T-cell (primary cell): ENCODE data around the gene GATA2. TPM values are rescaled to one million over a fixed set of nuclear protein-coding genes. Genes with fewer than 3 reads are reported as not detected.

ENCODE experiments used
- ATAC-seq, 4 experiments: fragments of 200-7000 bp in 3 of 4; fragments of 150-1000 bp in 1 of 4; cut with Tn5 transposase; replicated peaks in 1 of 4; 1 replicate in 3 of 4; 2 replicates in 1 of 4; pipeline ENCODE4 v1.10.0; 2021; ENCODE audit warnings: moderate library complexity in 3 of 4, mild to moderate bottlenecking in 2 of 4, moderate number of reproducible peaks in 1 of 4
- CTCF ChIA-PET, 2 donors: fragments of 300-600 bp; sonication (Branson Sonifier 250); formaldehyde crosslinking; loops; one replicate each; lab custom pipeline; 2022; ENCODE audit warnings: antibody characterized with exemption in 2 of 2; lab: Charles Lee
- POLR2A ChIA-PET, 2 donors: fragments of 300-600 bp; sonication (Branson Sonifier 250); formaldehyde crosslinking; loops; one replicate each; lab custom pipeline; 2022; ENCODE audit warnings: antibody characterized with exemption in 2 of 2; lab: Charles Lee
- DNase-seq, 35 experiments: peaks; one replicate each; pipeline versions ENCODE4 v3.0.0 to v3.0.0-alpha.2; 2013 to 2023
- H3K27ac ChIP-seq: one replicate; pipeline ENCODE4 v1.5.1; 2013; ENCODE audit warnings: low read length
- H3K27me3 ChIP-seq, 2 experiments: replicated peaks in 1 of 2; 1 replicate in 1 of 2; 2 replicates in 1 of 2; pipeline versions ENCODE4 v1.6.1 to v1.7.0; 2013; ENCODE audit warnings: low read length in 1 of 2, mixed read lengths in 1 of 2; ENCODE audit not compliant: control insufficient read depth in 2 of 2, insufficient read depth in 2 of 2; ENCODE audit errors: extremely low read depth in 1 of 2
- H3K36me3 ChIP-seq, 2 donors: 1 replicate in 1 of 2; 2 replicates in 1 of 2; pipeline versions ENCODE4 v1.6.1 to v1.7.0; 2013; ENCODE audit warnings: low read length in 1 of 2; ENCODE audit not compliant: control insufficient read depth in 2 of 2, insufficient read depth in 1 of 2; ENCODE audit errors: extremely low read depth in 1 of 2
- H3K4me1 ChIP-seq, 2 experiments: 1 replicate in 1 of 2; 2 replicates in 1 of 2; pipeline versions ENCODE4 v1.6.1 to v1.7.0; 2013; ENCODE audit warnings: low read length in 2 of 2, mixed read lengths in 1 of 2; ENCODE audit not compliant: insufficient read depth in 2 of 2, control insufficient read depth in 1 of 2; ENCODE audit errors: extremely low read depth in 1 of 2
- H3K4me3 ChIP-seq, 2 donors: 1 replicate in 1 of 2; 2 replicates in 1 of 2; pipeline versions ENCODE4 v1.5.1 to v1.7.0; 2013; ENCODE audit warnings: mild to moderate bottlenecking in 2 of 2, low read length in 1 of 2, moderate library complexity in 1 of 2; ENCODE audit not compliant: control insufficient read depth in 1 of 2; ENCODE audit errors: extremely low read depth in 1 of 2
- H3K9me3 ChIP-seq: 2 replicates; pipeline ENCODE4 v1.7.0; 2013
- H3K27ac Mint-ChIP-seq, 2 donors: one replicate each; pipeline ENCODE4 v1.8.0; 2020 to 2021; ENCODE audit warnings: mild to moderate bottlenecking in 2 of 2, mixed read lengths in 2 of 2
- H3K27me3 Mint-ChIP-seq, 2 donors: one replicate each; pipeline ENCODE4 v1.8.0; 2021 to 2022; ENCODE audit warnings: mixed read lengths in 2 of 2
- H3K36me3 Mint-ChIP-seq: one replicate; pipeline ENCODE4 v1.8.0; 2021; ENCODE audit warnings: mixed read lengths
- H3K4me1 Mint-ChIP-seq, 3 donors: one replicate each; pipeline ENCODE4 v1.8.0; 2020 to 2022; ENCODE audit warnings: mixed read lengths in 3 of 3, mild to moderate bottlenecking in 1 of 3
- H3K4me3 Mint-ChIP-seq, 3 donors: one replicate each; pipeline ENCODE4 v1.8.0; 2020 to 2022; ENCODE audit warnings: mild to moderate bottlenecking in 3 of 3, mixed read lengths in 3 of 3, moderate library complexity in 3 of 3
- H3K9me3 Mint-ChIP-seq, 3 donors: one replicate each; pipeline ENCODE4 v1.8.0; 2020 to 2022; ENCODE audit warnings: mixed read lengths in 3 of 3
- WGBS: methylation state at CpG from one replicate; pipeline ENCODE4 v1.1.5; 2013; ENCODE audit warnings: missing lambda C conversion rate; ENCODE audit not compliant: insufficient coverage; 5-methylcytosine and 5-hydroxymethylcytosine counted together
- total RNA-seq, 35 experiments: library from RNA in 6 of 35; stranded (reverse) in 6 of 35; fragments of 120-200 nt in 1 of 35; gene quantifications; one replicate each; pipeline versions ENCODE4 v1.2.1 to v1.2.4 and lab custom pipeline; 2013 to 2026

The GATA2 gene
- total RNA-seq, 5 donors from 2014 or later (not counting 1 experiment from before 2014, with no cell fraction given) = 0.98 to 4.6 (median 3.5) TPM

- Mint-ChIP-seq H3K9me3 (no peaks in the 10 kb centered on the region), H3K4me3 (no peak overlapping the region), H3K27me3 (peaks cover 14 to 28% of the 10 kb centered on the region in 2 donors), H3K36me3 (no peaks in the 10 kb centered on the region), H3K27ac (no peak overlapping the region), H3K4me1 (no peaks in the 10 kb centered on the region)
- WGBS = no CpG with 5 or more reads among the region's 6 CpGs
- Histone ChIP-seq H3K27me3 (peaks cover 0 to 49% of the 10 kb centered on the region in 2 experiments), H3K27ac (no peak overlapping the region), H3K4me3 (no peak overlapping the region), H3K9me3 (no peaks in the 10 kb centered on the region), H3K36me3 (no peaks in the 10 kb centered on the region), H3K4me1 (peaks cover 0 to 6% of the 10 kb centered on the region in 2 experiments)
- ChIA-PET POLR2A (no interaction called here), CTCF (no interaction called here)
- no peak for DNase-seq
- ATAC-seq = no peak
Measured at GRCh38 chr3:128473180-128473519, 19.9 kb downstream of the GATA2 start.

GRCh38 chr3:128472449-128473179, 20.4 kb downstream of the GATA2 start:
- no peak overlapping the region for H3K4me3 Mint-ChIP-seq
- Histone ChIP-seq H3K9me3 (no peaks in the 10 kb centered on the region), H3K4me1 (peaks cover 0 to 6% of the 10 kb centered on the region in 2 experiments), H3K4me3 (no peak overlapping the region), H3K27ac (no peak overlapping the region), H3K36me3 (no peaks in the 10 kb centered on the region), H3K27me3 (peaks cover 0 to 51% of the 10 kb centered on the region in 2 experiments)
- POLR2A ChIA-PET = no interaction called here
- no peaks in the 10 kb centered on the region for H3K36me3 Mint-ChIP-seq
- no peak overlapping the region for H3K27ac Mint-ChIP-seq
- no peaks in the 10 kb centered on the region for H3K9me3 Mint-ChIP-seq
- ATAC-seq = no peak
- no peaks in the 10 kb centered on the region for H3K4me1 Mint-ChIP-seq
- WGBS = 86% methylated on average over 11 of the region's 13 CpGs
- DNase-seq = no peak
- H3K27me3 Mint-ChIP-seq = peaks cover 9 to 22% of the 10 kb centered on the region in 2 donors
- CTCF ChIA-PET = interaction anchor here in 1 of 2 donors (0.6 kb wide), 1 partner anchor 92 kb away, joined by 4 read pairs; no protein-coding TSS in a partner anchor

- ATAC-seq (no peak), DNase-seq (no peak)
- no peaks in the 10 kb centered on the region for H3K9me3 Mint-ChIP-seq
- 80% methylated on average over 3 of the region's 3 CpGs for WGBS
- H3K4me1 ChIP-seq = peaks cover 0 to 6% of the 10 kb centered on the region in 2 experiments
- H3K9me3 ChIP-seq = no peaks in the 10 kb centered on the region
- peaks cover 15 to 24% of the 10 kb centered on the region in 2 donors for H3K27me3 Mint-ChIP-seq
- no peak overlapping the region for H3K27ac Mint-ChIP-seq
- H3K27ac ChIP-seq = no peak overlapping the region
- no peak overlapping the region for H3K4me3 ChIP-seq
- no peaks in the 10 kb centered on the region for H3K36me3 ChIP-seq
- peaks cover 4 to 7% (median 7%) of the 10 kb centered on the region in 3 donors for H3K4me1 Mint-ChIP-seq
- H3K27me3 ChIP-seq = peaks cover 0 to 46% of the 10 kb centered on the region in 2 experiments
- no peak overlapping the region for H3K4me3 Mint-ChIP-seq
- ChIA-PET POLR2A (no interaction called here), CTCF (no interaction called here)
- no peaks in the 10 kb centered on the region for H3K36me3 Mint-ChIP-seq
Measured at GRCh38 chr3:128471720-128472119, 21.3 kb downstream of the GATA2 start.

GRCh38 chr3:128471110-128471509, 21.9 kb downstream of the GATA2 start:
- H3K4me3 Mint-ChIP-seq = no peak overlapping the region
- POLR2A ChIA-PET = no interaction called here
- peaks cover 22 to 25% of the 10 kb centered on the region in 2 donors for H3K27me3 Mint-ChIP-seq
- H3K36me3 ChIP-seq = no peaks in the 10 kb centered on the region
- no peak overlapping the region for H3K27ac ChIP-seq
- H3K4me1 Mint-ChIP-seq = peaks cover 4 to 13% (median 7%) of the 10 kb centered on the region in 3 donors
- 100% methylated on average over 1 of the region's 2 CpGs for WGBS
- no peak overlapping the region for H3K27ac Mint-ChIP-seq
- no peaks in the 10 kb centered on the region for H3K9me3 Mint-ChIP-seq
- no peak overlapping the region for H3K4me3 ChIP-seq
- H3K27me3 ChIP-seq = peaks cover 0 to 46% of the 10 kb centered on the region in 2 experiments
- ATAC-seq (no peak), DNase-seq (no peak)
- peaks cover 0 to 6% of the 10 kb centered on the region in 2 experiments for H3K4me1 ChIP-seq
- no peaks in the 10 kb centered on the region for H3K9me3 ChIP-seq
- CTCF ChIA-PET = no interaction called here
- no peaks in the 10 kb centered on the region for H3K36me3 Mint-ChIP-seq

- Mint-ChIP-seq H3K4me1 (peaks cover 4 to 16% (median 7%) of the 10 kb centered on the region in 3 donors), H3K27me3 (peaks cover 26 to 28% of the 10 kb centered on the region in 2 donors), H3K4me3 (no peak overlapping the region), H3K36me3 (no peaks in the 10 kb centered on the region), H3K9me3 (no peaks in the 10 kb centered on the region), H3K27ac (no peak overlapping the region)
- ChIA-PET POLR2A (no interaction called here), CTCF (no interaction called here)
- H3K9me3 ChIP-seq = no peaks in the 10 kb centered on the region
- DNase-seq (no peak), ATAC-seq (no peak)
- peaks cover 0 to 6% of the 10 kb centered on the region in 2 experiments for H3K4me1 ChIP-seq
- WGBS = 70% methylated on average over 9 of the region's 13 CpGs
- no peaks in the 10 kb centered on the region for H3K36me3 ChIP-seq
- H3K4me3 ChIP-seq = no peak overlapping the region
- H3K27me3 ChIP-seq = peaks cover 0 to 47% of the 10 kb centered on the region in 2 experiments
- H3K27ac ChIP-seq = no peak overlapping the region
Measured at GRCh38 chr3:128470134-128470899, 22.7 kb downstream of the GATA2 start.

- Mint-ChIP-seq H3K4me3 (no peak overlapping the region), H3K9me3 (no peaks in the 10 kb centered on the region), H3K36me3 (no peaks in the 10 kb centered on the region), H3K27me3 (peaks cover 30 to 35% of the 10 kb centered on the region in 2 donors), H3K27ac (no peak overlapping the region), H3K4me1 (peaks cover 4 to 22% (median 7%) of the 10 kb centered on the region in 3 donors)
- Histone ChIP-seq H3K27me3 (peaks cover 0 to 50% of the 10 kb centered on the region in 2 experiments), H3K4me1 (peaks cover 0 to 6% of the 10 kb centered on the region in 2 experiments), H3K9me3 (no peaks in the 10 kb centered on the region), H3K27ac (no peak overlapping the region), H3K4me3 (no peak overlapping the region), H3K36me3 (no peaks in the 10 kb centered on the region)
- ChIA-PET CTCF (interaction anchor here in 1 of 2 donors (0.5 kb wide), 1 partner anchor 395 kb away, joined by 3 read pairs; no protein-coding TSS in a partner anchor), POLR2A (interaction anchor here in 1 of 2 donors (0.6 kb wide), 1 partner anchor 360 kb away, joined by 8 read pairs; no protein-coding TSS in a partner anchor)
- ATAC-seq (no peak), DNase-seq (no peak)
- 74% methylated on average over 6 of the region's 6 CpGs for WGBS
Measured at GRCh38 chr3:128469556-128469955, 23.4 kb downstream of the GATA2 start.
